Prostate gland (tissue), 2 donors: ENCODE measurements around the gene SLC8A2.

Source experiments
- CTCF ChIP-seq, 4 experiments: fragments of 200-600 bp in 2 of 4; fragments of 450-650 bp in 2 of 4; sonication (generic) in 2 of 4; IDR thresholded peaks; 1 replicate in 3 of 4; 2 replicates in 1 of 4; pipeline ENCODE4 v1.5.1; 2016 to 2019; ENCODE audit warnings: antibody characterized with exemption in 4 of 4, mild to moderate bottlenecking in 2 of 4, moderate library complexity in 2 of 4
- POLR2A ChIP-seq: fragments of 450-650 bp; IDR thresholded peaks from one replicate; pipeline ENCODE4 v1.6.1; 2016; ENCODE audit warnings: antibody characterized with exemption, mild to moderate bottlenecking

GRCh38 chr19:47445527-47445926, 26.2 kb downstream of the SLC8A2 start:
- no peak for TF ChIP-seq CTCF (IDR thresholded peaks at IDR 0.05)
- no peak for TF ChIP-seq POLR2A
